ENCODE results near the gene CDKAL1.

The CDKAL1 gene

GRCh38 chr6:20657274-20657800 is 123.1 kb downstream of the CDKAL1 start:
- Histone ChIP-seq H3K36me3 (replicated peaks; ENCODE audit: insufficient read depth, low read length) (no peaks in the 10 kb centered on the region), H3K9ac (ENCODE audit: low read length) (no peak overlapping the region), H3K79me2 (ENCODE audit: low read length) (peaks cover 4% of the 10 kb centered on the region; the same call in 1 of the 2 replicates), H3K9me2 (replicated peaks; ENCODE audit: insufficient read depth, low read length) (no peaks in the 10 kb centered on the region), H3K9me3 (replicated peaks; ENCODE audit: insufficient read depth, low read length) (no peaks in the 10 kb centered on the region), H3K4me2 (ENCODE audit: low read depth, low read length) (no peak overlapping the region), H3F3A (ENCODE audit: insufficient read depth, low read length) (no peaks in the 10 kb centered on the region), H3K27ac (ENCODE audit: low read length) (no peak overlapping the region), H2AFZ (ENCODE audit: low read length) (no peak overlapping the region), H3K4me1 (ENCODE audit: low read length) (no peaks in the 10 kb centered on the region), H4K20me1 (ENCODE audit: insufficient read depth, low read length) (no peaks in the 10 kb centered on the region), H3K27me3 (replicated peaks; ENCODE audit: insufficient read depth, low read length) (no peaks in the 10 kb centered on the region), H3K4me3 (ENCODE audit: low read length) (no peak overlapping the region)
- DNase-seq, result no peak
- TF ChIP-seq EZH2 (optimal IDR thresholded peaks at IDR 0.05; ENCODE audit: low read depth, low read length) (no peak), EZH2phosphoT487 (IDR thresholded peaks at IDR 0.05; ENCODE audit: low read length) (no peak), CTCF (IDR thresholded peaks at IDR 0.05; ENCODE audit: low read length) (no peak)

DNA sequence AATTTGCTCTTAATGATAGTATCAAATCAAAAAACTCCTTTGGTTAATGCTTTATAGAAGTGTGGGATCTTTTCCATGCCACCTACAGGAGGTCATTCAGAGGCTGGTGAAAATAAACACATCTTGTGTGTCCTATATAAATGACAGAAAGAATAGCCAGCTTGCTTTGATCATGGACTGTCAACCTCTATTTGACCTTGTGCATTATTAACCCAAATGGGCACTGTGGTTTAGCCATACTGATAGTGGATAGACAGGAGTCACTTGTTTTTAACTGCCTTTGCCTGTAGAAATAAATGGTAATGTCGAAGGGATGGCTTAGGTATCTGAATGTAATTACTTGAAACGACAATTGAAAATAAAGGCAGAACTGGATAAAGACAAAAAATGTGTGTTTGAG is 123.8 kb downstream of the CDKAL1 start:
- H3K79me2 ChIP-seq (ENCODE audit: low read length), result peaks cover 4% of the 10 kb centered on the region; the same call in 1 of the 2 replicates
- TF ChIP-seq CTCF (IDR thresholded peaks at IDR 0.05; ENCODE audit: low read length) (no peak), EZH2phosphoT487 (IDR thresholded peaks at IDR 0.05; ENCODE audit: low read length) (no peak), EZH2 (optimal IDR thresholded peaks at IDR 0.05; ENCODE audit: low read depth, low read length) (no peak)
- H3K27ac ChIP-seq (ENCODE audit: low read length), result no peak overlapping the region
- DNase-seq, result no peak
- no peak overlapping the region for H2AFZ ChIP-seq (ENCODE audit: low read length)
- no peaks in the 10 kb centered on the region for H3K9me3 ChIP-seq (replicated peaks; ENCODE audit: insufficient read depth, low read length)
- no peaks in the 10 kb centered on the region for H3K4me1 ChIP-seq (ENCODE audit: low read length)
- H3K4me2 ChIP-seq (ENCODE audit: low read depth, low read length), result no peak overlapping the region
- H3K4me3 ChIP-seq (ENCODE audit: low read length), result no peak overlapping the region
- no peaks in the 10 kb centered on the region for H3K27me3 ChIP-seq (replicated peaks; ENCODE audit: insufficient read depth, low read length)
- no peaks in the 10 kb centered on the region for H3F3A ChIP-seq (ENCODE audit: insufficient read depth, low read length)
- H3K9ac ChIP-seq (ENCODE audit: low read length), result no peak overlapping the region
- H3K9me2 ChIP-seq (replicated peaks; ENCODE audit: insufficient read depth, low read length), result no peaks in the 10 kb centered on the region
- H3K36me3 ChIP-seq (replicated peaks; ENCODE audit: insufficient read depth, low read length), result no peaks in the 10 kb centered on the region
- H4K20me1 ChIP-seq (ENCODE audit: insufficient read depth, low read length), result no peaks in the 10 kb centered on the region

- H3K9me3 ChIP-seq (replicated peaks; ENCODE audit: insufficient read depth, low read length), result no peaks in the 10 kb centered on the region
- peaks cover 4% of the 10 kb centered on the region; the same call in 1 of the 2 replicates for H3K79me2 ChIP-seq (ENCODE audit: low read length)
- no peak for TF ChIP-seq CTCF (IDR thresholded peaks at IDR 0.05; ENCODE audit: low read length)
- no peak for TF ChIP-seq EZH2 (optimal IDR thresholded peaks at IDR 0.05; ENCODE audit: low read depth, low read length)
- TF ChIP-seq EZH2phosphoT487 (IDR thresholded peaks at IDR 0.05; ENCODE audit: low read length), result no peak
- H3K9me2 ChIP-seq (replicated peaks; ENCODE audit: insufficient read depth, low read length), result no peaks in the 10 kb centered on the region
- H3F3A ChIP-seq (ENCODE audit: insufficient read depth, low read length), result no peaks in the 10 kb centered on the region
- H3K27me3 ChIP-seq (replicated peaks; ENCODE audit: insufficient read depth, low read length), result no peaks in the 10 kb centered on the region
- no peak for DNase-seq
- H3K4me3 ChIP-seq (ENCODE audit: low read length), result no peak overlapping the region
- H3K27ac ChIP-seq (ENCODE audit: low read length), result no peak overlapping the region
- H2AFZ ChIP-seq (ENCODE audit: low read length), result no peak overlapping the region
- H3K36me3 ChIP-seq (replicated peaks; ENCODE audit: insufficient read depth, low read length), result no peaks in the 10 kb centered on the region
- no peak overlapping the region for H3K9ac ChIP-seq (ENCODE audit: low read length)
- no peak overlapping the region for H3K4me2 ChIP-seq (ENCODE audit: low read depth, low read length)
- H4K20me1 ChIP-seq (ENCODE audit: insufficient read depth, low read length), result no peaks in the 10 kb centered on the region
- no peaks in the 10 kb centered on the region for H3K4me1 ChIP-seq (ENCODE audit: low read length)
Observed at GRCh38 chr6:20658516-20658915, 124.3 kb downstream of the CDKAL1 start.
